Germinal center (tissue), 1 donor: Measurements from ENCODE around the gene CELF4.

Experiments
- DNase-seq: peaks from one replicate; pipeline ENCODE4 v3.0.0; 2012; ENCODE audit warnings: mixed read lengths, low spot score

Gene CELF4

DNA sequence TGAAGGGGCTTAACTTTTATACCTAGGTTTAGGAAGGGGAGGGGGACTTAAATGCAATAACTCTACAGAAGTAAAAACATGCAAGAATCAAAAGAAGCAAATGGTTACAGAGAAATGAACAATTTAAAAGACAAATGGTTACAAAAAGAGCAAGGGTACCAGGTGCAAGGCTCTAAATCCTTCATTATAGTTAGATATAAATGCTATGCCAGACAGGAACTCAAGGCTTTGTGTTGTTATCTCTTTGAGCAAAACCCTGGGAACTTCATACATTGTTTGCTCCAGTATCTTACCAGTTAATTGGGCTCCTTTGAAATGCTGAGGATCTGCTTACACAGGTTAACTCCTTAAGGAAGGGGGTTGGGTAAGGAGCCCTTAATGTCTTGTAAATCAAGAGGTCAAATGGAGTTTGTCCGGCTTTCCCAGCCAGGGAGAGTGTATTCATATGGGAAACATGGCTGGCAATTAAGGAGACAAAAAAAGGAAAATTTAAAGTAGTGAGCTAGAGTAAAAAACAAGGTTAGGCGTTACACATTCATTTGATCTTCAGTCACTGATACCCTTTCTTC is 347.5 kb downstream of the CELF4 start:
- no peak for DNase-seq

GRCh38 chr18:37210781-37211180 is 354.8 kb downstream of the CELF4 start:
- DNase-seq, result no peak

DNA sequence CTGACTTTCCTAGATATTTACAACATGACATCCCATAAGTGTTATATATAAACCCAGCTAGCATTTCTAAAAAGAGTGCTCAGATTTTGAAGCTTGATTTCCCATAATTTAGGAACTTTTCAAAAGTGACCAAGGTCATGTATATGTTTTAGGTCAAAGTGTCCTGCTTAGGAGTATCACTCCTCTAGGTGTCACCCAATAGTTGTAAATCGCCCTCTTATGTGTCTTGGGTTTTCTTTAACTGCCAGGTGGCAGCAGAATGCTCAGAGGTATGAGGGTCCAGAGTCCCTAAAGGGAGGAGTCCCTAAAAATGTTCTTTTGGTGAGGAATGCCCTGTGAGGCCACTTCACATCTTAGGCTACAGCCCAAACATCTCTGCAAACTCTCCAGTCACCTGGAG is 358.3 kb downstream of the CELF4 start:
- no peak for DNase-seq

- no peak for DNase-seq
Observed at GRCh38 chr18:37199741-37200140, 365.9 kb downstream of the CELF4 start.
